Neutrophil (primary cell): ENCODE results near the gene GADD45A.

Experiments used
- H3K27ac ChIP-seq: fragments of 200-600 bp; sonication (generic); 2 replicates; pipeline ENCODE4 v1.5.1; 2016; ENCODE audit warnings: mild to moderate bottlenecking, moderate library complexity
- H3K27me3 ChIP-seq: fragments of 200-600 bp; sonication (generic); 2 replicates; pipeline ENCODE4 v1.6.0; 2016; ENCODE audit warnings: mild to moderate bottlenecking
- H3K36me3 ChIP-seq: fragments of 200-600 bp; sonication (generic); 2 replicates; pipeline ENCODE4 v1.5.1; 2017
- H3K4me1 ChIP-seq, 2 experiments: fragments of 200-600 bp in 1 of 2; sonication (generic) in 1 of 2; 1 replicate in 1 of 2; 2 replicates in 1 of 2; pipeline versions ENCODE4 v1.5.1 to v1.6.1; 2013 to 2016; ENCODE audit warnings: low read depth in 1 of 2, low read length in 1 of 2, mild to moderate bottlenecking in 1 of 2, moderate library complexity in 1 of 2; ENCODE audit not compliant: control insufficient read depth in 1 of 2, insufficient read depth in 1 of 2
- H3K4me3 ChIP-seq, 2 experiments: fragments of 200-600 bp in 1 of 2; sonication (generic) in 1 of 2; 1 replicate in 1 of 2; 2 replicates in 1 of 2; pipeline ENCODE4 v1.5.1; 2013 to 2016; ENCODE audit warnings: low read depth in 1 of 2, low read length in 1 of 2, mild to moderate bottlenecking in 1 of 2, moderate library complexity in 1 of 2
- H3K9me3 ChIP-seq: fragments of 200-600 bp; sonication (generic); 2 replicates; pipeline ENCODE4 v1.5.1; 2016
- TF ChIP-seq, protein P1 (sequence below): fragments of 200-600 bp; sonication (generic); IDR thresholded peaks from 2 replicates; pipeline ENCODE4 v1.5.1; 2016; ENCODE audit warnings: antibody characterized with exemption

Gene GADD45A

DNA sequence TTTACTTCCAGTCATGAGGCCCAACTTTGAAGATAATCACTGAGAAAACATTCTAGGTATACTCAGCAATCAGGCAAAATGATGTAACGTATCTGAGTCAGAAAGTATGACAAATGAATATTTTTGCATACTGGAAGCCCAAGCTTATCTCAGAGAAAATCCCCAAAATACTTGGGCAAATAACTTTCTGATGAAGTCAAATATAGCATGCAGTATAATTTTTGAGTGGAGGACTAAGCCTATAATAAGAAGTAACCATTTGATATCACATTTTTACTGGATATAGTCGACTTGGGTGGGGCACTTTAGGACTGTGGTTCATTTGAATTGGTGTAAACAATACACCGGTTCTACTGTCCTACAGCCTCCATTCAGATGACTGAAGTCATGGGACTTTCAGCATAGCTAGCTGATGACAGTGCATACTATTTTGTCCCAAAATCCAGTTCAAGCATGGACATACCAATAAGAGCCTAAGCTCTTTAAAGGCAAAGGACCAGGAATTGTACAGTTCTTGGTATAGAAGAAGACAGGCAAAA, 2.3 kb upstream of the GADD45A start:
- peaks cover 32 to 38% of the 10 kb centered on the region in 2 experiments for H3K4me1 ChIP-seq
- H3K4me3 ChIP-seq: no peak overlapping the region
- TF ChIP-seq, protein P1, sequence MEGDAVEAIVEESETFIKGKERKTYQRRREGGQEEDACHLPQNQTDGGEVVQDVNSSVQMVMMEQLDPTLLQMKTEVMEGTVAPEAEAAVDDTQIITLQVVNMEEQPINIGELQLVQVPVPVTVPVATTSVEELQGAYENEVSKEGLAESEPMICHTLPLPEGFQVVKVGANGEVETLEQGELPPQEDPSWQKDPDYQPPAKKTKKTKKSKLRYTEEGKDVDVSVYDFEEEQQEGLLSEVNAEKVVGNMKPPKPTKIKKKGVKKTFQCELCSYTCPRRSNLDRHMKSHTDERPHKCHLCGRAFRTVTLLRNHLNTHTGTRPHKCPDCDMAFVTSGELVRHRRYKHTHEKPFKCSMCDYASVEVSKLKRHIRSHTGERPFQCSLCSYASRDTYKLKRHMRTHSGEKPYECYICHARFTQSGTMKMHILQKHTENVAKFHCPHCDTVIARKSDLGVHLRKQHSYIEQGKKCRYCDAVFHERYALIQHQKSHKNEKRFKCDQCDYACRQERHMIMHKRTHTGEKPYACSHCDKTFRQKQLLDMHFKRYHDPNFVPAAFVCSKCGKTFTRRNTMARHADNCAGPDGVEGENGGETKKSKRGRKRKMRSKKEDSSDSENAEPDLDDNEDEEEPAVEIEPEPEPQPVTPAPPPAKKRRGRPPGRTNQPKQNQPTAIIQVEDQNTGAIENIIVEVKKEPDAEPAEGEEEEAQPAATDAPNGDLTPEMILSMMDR: no peak
- no peaks in the 10 kb centered on the region for H3K9me3 ChIP-seq
- no peak overlapping the region for H3K27ac ChIP-seq
- H3K27me3 ChIP-seq: no peaks in the 10 kb centered on the region
- no peaks in the 10 kb centered on the region for H3K36me3 ChIP-seq

- Histone ChIP-seq H3K27me3 (no peaks in the 10 kb centered on the region), H3K9me3 (no peaks in the 10 kb centered on the region), H3K27ac (no peak overlapping the region), H3K4me3 (no peak overlapping the region), H3K4me1 (peaks cover 38 to 44% of the 10 kb centered on the region in 2 experiments), H3K36me3 (no peaks in the 10 kb centered on the region)
- TF ChIP-seq, protein P1: no peak
Observed at GRCh38 chr1:67683316-67683715, 1.7 kb upstream of the GADD45A start.

- H3K36me3 ChIP-seq: no peaks in the 10 kb centered on the region
- TF ChIP-seq, protein P1: no peak
- no peaks in the 10 kb centered on the region for H3K9me3 ChIP-seq
- peaks cover 44 to 50% of the 10 kb centered on the region in 2 experiments for H3K4me1 ChIP-seq
- H3K27me3 ChIP-seq: no peaks in the 10 kb centered on the region
- H3K27ac ChIP-seq: peak overlapping the region; percentile 12
- peak overlapping the region; percentile 50 to 77 for H3K4me3 ChIP-seq
Observed at GRCh38 chr1:67683766-67684525, 1.1 kb upstream of the GADD45A start.

- H3K36me3 ChIP-seq: no peaks in the 10 kb centered on the region
- H3K27ac ChIP-seq: peak overlapping the region; percentile 92
- TF ChIP-seq, protein P1: no peak
- H3K9me3 ChIP-seq: no peaks in the 10 kb centered on the region
- peak overlapping the region; percentile 50 to 77 for H3K4me3 ChIP-seq
- H3K27me3 ChIP-seq: no peaks in the 10 kb centered on the region
- H3K4me1 ChIP-seq: peaks cover 50 to 57% of the 10 kb centered on the region in 2 experiments
Observed at GRCh38 chr1:67684526-67685066, 405 bp upstream of the GADD45A start.

- TF ChIP-seq, protein P1: no peak
- Histone ChIP-seq H3K27ac (peak overlapping the region; percentile 92), H3K9me3 (no peaks in the 10 kb centered on the region), H3K4me1 (peaks cover 60 to 64% of the 10 kb centered on the region in 2 experiments), H3K36me3 (no peaks in the 10 kb centered on the region), H3K27me3 (no peaks in the 10 kb centered on the region), H3K4me3 (peak overlapping the region; percentile 77 to 94)
Observed at GRCh38 chr1:67685558-67686266, 711 bp downstream of the GADD45A start.
